Smooth muscle cell of the brain vasculature (primary cell): Measurements from ENCODE around the gene MUS81.

Experiments
- DNase-seq: peaks from one replicate; pipeline ENCODE4 v3.0.0-alpha.2; 2012; ENCODE audit warnings: low read depth, low spot score

Gene MUS81

GRCh38 chr11:65861533-65862183 lies 1.4 kb downstream of the MUS81 start:
- DNase-seq = no peak

- DNase-seq = no peak
Measured at GRCh38 chr11:65862191-65862735, 2.0 kb downstream of the MUS81 start.

- DNase-seq = no peak
Measured at GRCh38 chr11:65862941-65863888, 3.0 kb downstream of the MUS81 start.

- no peak for DNase-seq
Measured at GRCh38 chr11:65863889-65864705, 3.9 kb downstream of the MUS81 start.

GRCh38 chr11:65864706-65865471 lies 4.7 kb downstream of the MUS81 start:
- no peak for DNase-seq

- no peak for DNase-seq
Measured at GRCh38 chr11:65865550-65866172, 5.4 kb downstream of the MUS81 start.

- DNase-seq = no peak
Measured at GRCh38 chr11:65866509-65867283, 6.5 kb downstream of the MUS81 start.

GRCh38 chr11:65867284-65868071 lies 7.2 kb downstream of the MUS81 start:
- no peak for DNase-seq

- no peak for DNase-seq
Measured at GRCh38 chr11:65868076-65868667, 7.9 kb downstream of the MUS81 start.

GRCh38 chr11:65868907-65869306 lies 8.7 kb downstream of the MUS81 start:
- DNase-seq = no peak

- DNase-seq = no peak
Measured at GRCh38 chr11:65869643-65870306, 9.5 kb downstream of the MUS81 start.

- DNase-seq = no peak
Measured at GRCh38 chr11:65870307-65870658, 10.1 kb downstream of the MUS81 start.

- DNase-seq = no peak
Measured at GRCh38 chr11:65870706-65871681, 10.8 kb downstream of the MUS81 start.

GRCh38 chr11:65871811-65872548 lies 11.7 kb downstream of the MUS81 start:
- DNase-seq = no peak

GRCh38 chr11:65872586-65873317 lies 12.5 kb downstream of the MUS81 start, which contains the start of gene EFEMP2:
Gene EFEMP2 (minus strand): TSS chr11:65872800. CDS start chr11:65872354, 446 bp downstream.
- DNase-seq = no peak
